ENCODE measurements around the gene KLHDC7A. TPM values are rescaled to one million over a fixed set of nuclear protein-coding genes. Genes with fewer than 3 reads are reported as not detected.

The KLHDC7A gene
- total and polyA plus RNA-seq, 4 donors = 1.0 to 4.9 (median 1.6) TPM

- no peak for TF ChIP-seq CTCF (IDR thresholded peaks at IDR 0.05; ENCODE audit: control extremely low read depth, extremely low read depth)
- no peaks in the 10 kb centered on the region for H3K36me3 ChIP-seq (ENCODE audit: control insufficient read depth in 4 of 4, insufficient read depth in 4 of 4, low read length in 4 of 4)
- WGBS, 2 donors = 67 to 70% methylated on average over 6 of the region's 6 CpGs
- ATAC-seq (ENCODE audit: insufficient read depth, low FRiP score) (no peak), DNase-seq (no peak)
- no peak overlapping the region for H3K27ac ChIP-seq (ENCODE audit: low read depth in 1 of 2, low read length in 1 of 2)
- peaks cover 0 to 2% (median 0%) of the 10 kb centered on the region in 5 donors for H3K4me1 ChIP-seq (ENCODE audit: control insufficient read depth in 5 of 5, insufficient read depth in 5 of 5, low read length in 5 of 5)
- peaks cover 0 to 5% (median 0%) of the 10 kb centered on the region in 3 donors for H3K27me3 ChIP-seq (ENCODE audit: control insufficient read depth in 3 of 3, insufficient read depth in 3 of 3, low read length in 2 of 3)
- H3K9ac ChIP-seq (ENCODE audit: insufficient read depth in 1 of 2, low read length in 2 of 2) = no peak overlapping the region
- H3K9me3 ChIP-seq (ENCODE audit: control insufficient read depth in 4 of 4, insufficient read depth in 3 of 4, low read length in 3 of 4) = no peaks in the 10 kb centered on the region
- H3K4me3 ChIP-seq = no peak overlapping the region
These were observed 12.2 kb upstream of the KLHDC7A start for GRCh38 chr1:18468570-18468969.

GRCh38 chr1:18469514-18469913 is 11.2 kb upstream of the KLHDC7A start:
- no peak overlapping the region for H3K9ac ChIP-seq (ENCODE audit: insufficient read depth in 1 of 2, low read length in 2 of 2)
- H3K27me3 ChIP-seq (ENCODE audit: control insufficient read depth in 3 of 3, insufficient read depth in 3 of 3, low read length in 2 of 3) = peaks cover 0 to 5% (median 0%) of the 10 kb centered on the region in 3 donors
- no peaks in the 10 kb centered on the region for H3K36me3 ChIP-seq (ENCODE audit: control insufficient read depth in 4 of 4, insufficient read depth in 4 of 4, low read length in 4 of 4)
- H3K27ac ChIP-seq (ENCODE audit: low read depth in 1 of 2, low read length in 1 of 2) = no peak overlapping the region
- TF ChIP-seq CTCF (IDR thresholded peaks at IDR 0.05; ENCODE audit: control extremely low read depth, extremely low read depth) = no peak
- peaks cover 0 to 2% (median 0%) of the 10 kb centered on the region in 5 donors for H3K4me1 ChIP-seq (ENCODE audit: control insufficient read depth in 5 of 5, insufficient read depth in 5 of 5, low read length in 5 of 5)
- H3K4me3 ChIP-seq = no peak overlapping the region
- 77 to 80% methylated on average over 8 of the region's 8 CpGs for WGBS, 2 donors
- ATAC-seq (ENCODE audit: insufficient read depth, low FRiP score) (no peak), DNase-seq (no peak)
- no peaks in the 10 kb centered on the region for H3K9me3 ChIP-seq (ENCODE audit: control insufficient read depth in 4 of 4, insufficient read depth in 3 of 4, low read length in 3 of 4)

GRCh38 chr1:18470671-18471355 is 9.9 kb upstream of the KLHDC7A start:
- ATAC-seq (ENCODE audit: insufficient read depth, low FRiP score) = no peak
- no peaks in the 10 kb centered on the region for H3K9me3 ChIP-seq (ENCODE audit: control insufficient read depth in 4 of 4, insufficient read depth in 3 of 4, low read length in 3 of 4)
- TF ChIP-seq CTCF (IDR thresholded peaks at IDR 0.05; ENCODE audit: control extremely low read depth, extremely low read depth) = no peak
- no peaks in the 10 kb centered on the region for H3K4me1 ChIP-seq (ENCODE audit: control insufficient read depth in 5 of 5, insufficient read depth in 5 of 5, low read length in 5 of 5)
- no peaks in the 10 kb centered on the region for H3K36me3 ChIP-seq (ENCODE audit: control insufficient read depth in 4 of 4, insufficient read depth in 4 of 4, low read length in 4 of 4)
- H3K27me3 ChIP-seq (ENCODE audit: control insufficient read depth in 3 of 3, insufficient read depth in 3 of 3, low read length in 2 of 3) = peaks cover 0 to 5% (median 0%) of the 10 kb centered on the region in 3 donors
- no peak overlapping the region for H3K9ac ChIP-seq (ENCODE audit: insufficient read depth in 1 of 2, low read length in 2 of 2)
- H3K4me3 ChIP-seq = no peak overlapping the region
- 71 to 74% methylated on average over 12 of the region's 12 CpGs for WGBS, 2 donors
- DNase-seq = no peak
- no peak overlapping the region for H3K27ac ChIP-seq (ENCODE audit: low read depth in 1 of 2, low read length in 1 of 2)

Data from lung (tissue), 12 donors.